H9 (cell line): ENCODE data around the gene WDR31. TPM values are rescaled to one million over a fixed set of nuclear protein-coding genes. Genes with fewer than 3 reads are reported as not detected.

Source experiments
- DNase-seq: peaks from one replicate; pipeline ENCODE4 v3.0.0-alpha.2; 2017
- H2AFZ ChIP-seq: one replicate; pipeline ENCODE4 v1.6.1; 2013; ENCODE audit warnings: mild to moderate bottlenecking, low read length, control low read depth, moderate library complexity
- H2AK5ac ChIP-seq: 2 replicates; pipeline ENCODE4 v1.6.1; 2013; ENCODE audit warnings: low read length, control low read depth, mixed read lengths; ENCODE audit not compliant: insufficient read length
- H2BK120ac ChIP-seq: one replicate; pipeline ENCODE4 v1.6.1; 2013; ENCODE audit warnings: low read depth, mild to moderate bottlenecking, low read length, control low read depth, inconsistent platforms; ENCODE audit not compliant: poor library complexity, severe bottlenecking
- H2BK12ac ChIP-seq: 2 replicates; pipeline ENCODE4 v1.6.1; 2013; ENCODE audit warnings: low read length, control low read depth, mixed read lengths, low read depth; ENCODE audit not compliant: insufficient read length
- H2BK15ac ChIP-seq: 2 replicates; pipeline ENCODE4 v1.6.1; 2013; ENCODE audit warnings: low read depth, low read length, control low read depth
- H2BK20ac ChIP-seq: one replicate; pipeline ENCODE4 v1.6.1; 2013; ENCODE audit warnings: low read depth, mild to moderate bottlenecking, low read length, control low read depth, inconsistent platforms; ENCODE audit not compliant: poor library complexity, severe bottlenecking
- H2BK5ac ChIP-seq: 2 replicates; pipeline ENCODE4 v1.6.1; 2013; ENCODE audit warnings: low read length, control low read depth, mixed read lengths; ENCODE audit not compliant: insufficient read length
- H3K14ac ChIP-seq: 2 replicates; pipeline ENCODE4 v1.6.1; 2013; ENCODE audit warnings: low read length, control low read depth; ENCODE audit not compliant: insufficient read depth
- H3K18ac ChIP-seq: 2 replicates; pipeline ENCODE4 v1.6.1; 2013; ENCODE audit warnings: low read depth, mild to moderate bottlenecking, mixed read lengths, low read length, control low read depth; ENCODE audit not compliant: insufficient read length
- H3K23ac ChIP-seq: 2 replicates; pipeline ENCODE4 v1.6.1; 2013; ENCODE audit warnings: low read length, control low read depth, mixed read lengths, low read depth; ENCODE audit not compliant: insufficient read length
- H3K23me2 ChIP-seq: 2 replicates; pipeline ENCODE4 v1.6.1; 2013; ENCODE audit warnings: low read depth, mild to moderate bottlenecking, mixed read lengths, low read length, control low read depth; ENCODE audit not compliant: insufficient read length, poor library complexity, severe bottlenecking
- H3K27ac ChIP-seq: 2 replicates; pipeline ENCODE4 v1.5.1; 2013; ENCODE audit warnings: low read length, control low read depth, mixed read lengths, low read depth; ENCODE audit not compliant: insufficient read length
- H3K27me3 ChIP-seq: 2 replicates; pipeline ENCODE4 v1.6.1; 2013; ENCODE audit warnings: low read length, control low read depth, inconsistent platforms; ENCODE audit not compliant: insufficient read depth
- H3K4ac ChIP-seq: 2 replicates; pipeline ENCODE4 v1.6.1; 2013; ENCODE audit warnings: low read depth, mild to moderate bottlenecking, control low read depth, inconsistent platforms, low read length, moderate library complexity
- H3K4me1 ChIP-seq: 2 replicates; pipeline ENCODE4 v1.6.1; 2013; ENCODE audit warnings: low read length, control low read depth, inconsistent platforms; ENCODE audit not compliant: insufficient read depth
- H3K4me2 ChIP-seq: 2 replicates; pipeline ENCODE4 v1.6.1; 2013; ENCODE audit warnings: low read length, control low read depth, mixed read lengths; ENCODE audit not compliant: insufficient read length, insufficient read depth
- H3K56ac ChIP-seq: 2 replicates; pipeline ENCODE4 v1.6.1; 2013; ENCODE audit warnings: low read depth, mild to moderate bottlenecking, mixed read lengths, low read length, control low read depth; ENCODE audit not compliant: insufficient read length
- H3K79me1 ChIP-seq: 2 replicates; pipeline ENCODE4 v1.6.1; 2013; ENCODE audit warnings: low read depth, mild to moderate bottlenecking, moderate library complexity, low read length, control low read depth, inconsistent platforms; ENCODE audit not compliant: insufficient read depth, poor library complexity, severe bottlenecking
- H3K79me2 ChIP-seq: 2 replicates; pipeline ENCODE4 v1.6.1; 2013; ENCODE audit warnings: low read length, control low read depth, inconsistent platforms; ENCODE audit not compliant: insufficient read depth
- H3K9ac ChIP-seq: 2 replicates; pipeline ENCODE4 v1.6.1; 2013; ENCODE audit warnings: low read length, control low read depth, mixed read lengths; ENCODE audit not compliant: insufficient read length; ENCODE audit errors: extremely low read depth
- H3K9me3 ChIP-seq: one replicate; pipeline ENCODE4 v1.6.1; 2013; ENCODE audit warnings: low read depth, low read length, inconsistent platforms; ENCODE audit not compliant: control insufficient read depth
- H3T11ph ChIP-seq: one replicate; pipeline ENCODE4 v1.6.1; 2013; ENCODE audit warnings: mild to moderate bottlenecking, low read length, control low read depth, inconsistent platforms
- H4K20me1 ChIP-seq: one replicate; pipeline ENCODE4 v1.6.1; 2013; ENCODE audit not compliant: control insufficient read depth, insufficient read length, insufficient read depth
- H4K5ac ChIP-seq: 2 replicates; pipeline ENCODE4 v1.6.1; 2013; ENCODE audit warnings: low read depth, mild to moderate bottlenecking, mixed read lengths, low read length, control low read depth; ENCODE audit not compliant: insufficient read length
- H4K8ac ChIP-seq: replicated peaks from 2 replicates; pipeline ENCODE4 v1.6.1; 2013; ENCODE audit warnings: low read length, control low read depth, mixed read lengths, low read depth; ENCODE audit not compliant: insufficient read length
- H4K91ac ChIP-seq: 2 replicates; pipeline ENCODE4 v1.6.1; 2013; ENCODE audit warnings: low read depth, mild to moderate bottlenecking, moderate library complexity, mixed read lengths, low read length, control low read depth; ENCODE audit not compliant: insufficient read length
- H3K27ac Mint-ChIP-seq, 3 experiments: 2 replicates in 2 of 3; 3 replicates in 1 of 3; pipeline ENCODE4 v1.8.0; 2020 to 2021; ENCODE audit warnings: mixed read lengths in 3 of 3, mild to moderate bottlenecking in 1 of 3, moderate library complexity in 1 of 3
- H3K27me3 Mint-ChIP-seq: 2 replicates; pipeline ENCODE4 v1.8.0; 2021; ENCODE audit warnings: low read depth, mild to moderate bottlenecking, moderate library complexity, mixed read lengths
- H3K36me3 Mint-ChIP-seq, 3 experiments: 2 replicates in 2 of 3; 3 replicates in 1 of 3; pipeline ENCODE4 v1.8.0; 2020 to 2021; ENCODE audit warnings: low read depth in 3 of 3, mixed read lengths in 3 of 3; ENCODE audit not compliant: insufficient read depth in 1 of 3
- H3K4me1 Mint-ChIP-seq, 2 experiments: 2 replicates each; pipeline ENCODE4 v1.8.0; 2020; ENCODE audit warnings: mixed read lengths in 2 of 2
- H3K4me3 Mint-ChIP-seq, 2 experiments: 2 replicates in 1 of 2; 3 replicates in 1 of 2; pipeline ENCODE4 v1.8.0; 2020 to 2021; ENCODE audit warnings: mild to moderate bottlenecking in 2 of 2, mixed read lengths in 2 of 2, moderate library complexity in 1 of 2
- H3K9me3 Mint-ChIP-seq, 2 experiments: 2 replicates in 1 of 2; 3 replicates in 1 of 2; pipeline ENCODE4 v1.8.0; 2020; ENCODE audit warnings: mild to moderate bottlenecking in 2 of 2, mixed read lengths in 2 of 2, moderate library complexity in 1 of 2
- WGBS: extraction: QIAGEN DNeasy Blood & Tissue Kit; methylation state at CpG from one replicate; pipeline ENCODE4 v1.1.7; 2013; ENCODE audit warnings: missing lambda C conversion rate, low lambda C conversion rate, mixed read lengths; ENCODE audit not compliant: insufficient read length; ENCODE audit errors: extremely low coverage; 5-methylcytosine and 5-hydroxymethylcytosine counted together
- total RNA-seq: library from RNA; stranded (reverse); gene quantifications from 2 replicates; pipeline ENCODE4 v1.2.1, GENCODE V29; 2021
- TF ChIP-seq, protein P1 (sequence below): fragments of 200-600 bp; sonication (generic); conservative IDR thresholded peaks from 3 replicates; pipeline ENCODE4 v1.8.0; 2021; ENCODE audit warnings: antibody characterized with exemption, mild to moderate bottlenecking

The WDR31 gene
- total RNA-seq, 1 experiment from 2014 or later = 0.72 TPM

DNA sequence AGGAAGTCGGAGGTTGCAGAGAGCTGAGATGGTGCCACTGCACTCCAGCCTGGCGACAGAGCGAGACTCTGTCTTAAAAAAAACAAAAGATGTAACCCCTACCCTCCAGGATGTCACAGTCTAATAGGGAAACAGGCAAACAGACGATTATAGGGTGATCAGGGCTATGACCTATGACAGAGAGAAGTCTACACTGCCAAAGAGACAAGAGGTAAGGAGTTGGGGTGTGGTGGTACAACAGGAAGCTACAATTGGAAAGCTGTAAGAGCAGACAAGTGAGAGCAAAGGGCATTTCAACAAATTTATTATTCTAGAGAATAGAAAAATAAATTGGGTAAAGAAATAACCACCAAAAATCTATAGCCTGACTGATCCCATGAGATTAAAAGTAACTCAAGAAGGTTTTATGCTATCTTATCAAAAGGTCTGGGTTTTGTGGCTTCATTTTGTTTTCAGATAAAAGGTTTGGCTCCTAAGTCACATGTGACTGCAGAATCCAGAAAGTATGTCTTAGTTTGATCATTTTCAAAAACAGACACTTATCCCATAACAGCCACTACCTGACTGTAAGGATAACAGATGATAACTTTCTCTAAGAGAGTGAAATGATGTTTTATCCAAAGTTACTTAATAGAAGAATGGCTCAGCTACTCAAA is 72.0 kb downstream of the WDR31 start:
- H4K8ac ChIP-seq = no peak overlapping the region
- H3K27ac Mint-ChIP-seq = no peak overlapping the region; a peak in 1 of 7 replicates
- H3K79me1 ChIP-seq = no peaks in the 10 kb centered on the region
- H2BK15ac ChIP-seq = no peak overlapping the region
- no CpG with 5 or more reads among the region's 4 CpGs for WGBS
- H2BK20ac ChIP-seq = no peak overlapping the region
- H3K4me2 ChIP-seq = no peak overlapping the region
- no peak overlapping the region for H3K56ac ChIP-seq
- H2AFZ ChIP-seq = no peak overlapping the region
- no peaks in the 10 kb centered on the region for H3K4me1 ChIP-seq
- no peak overlapping the region for H3T11ph ChIP-seq
- DNase-seq = no peak
- no peak overlapping the region for H3K4ac ChIP-seq
- H3K27ac ChIP-seq = no peak overlapping the region
- H3K18ac ChIP-seq = no peak overlapping the region
- H3K9ac ChIP-seq = no peak overlapping the region
- H3K9me3 ChIP-seq = no peaks in the 10 kb centered on the region
- H3K23ac ChIP-seq = no peak overlapping the region
- TF ChIP-seq, protein P1, sequence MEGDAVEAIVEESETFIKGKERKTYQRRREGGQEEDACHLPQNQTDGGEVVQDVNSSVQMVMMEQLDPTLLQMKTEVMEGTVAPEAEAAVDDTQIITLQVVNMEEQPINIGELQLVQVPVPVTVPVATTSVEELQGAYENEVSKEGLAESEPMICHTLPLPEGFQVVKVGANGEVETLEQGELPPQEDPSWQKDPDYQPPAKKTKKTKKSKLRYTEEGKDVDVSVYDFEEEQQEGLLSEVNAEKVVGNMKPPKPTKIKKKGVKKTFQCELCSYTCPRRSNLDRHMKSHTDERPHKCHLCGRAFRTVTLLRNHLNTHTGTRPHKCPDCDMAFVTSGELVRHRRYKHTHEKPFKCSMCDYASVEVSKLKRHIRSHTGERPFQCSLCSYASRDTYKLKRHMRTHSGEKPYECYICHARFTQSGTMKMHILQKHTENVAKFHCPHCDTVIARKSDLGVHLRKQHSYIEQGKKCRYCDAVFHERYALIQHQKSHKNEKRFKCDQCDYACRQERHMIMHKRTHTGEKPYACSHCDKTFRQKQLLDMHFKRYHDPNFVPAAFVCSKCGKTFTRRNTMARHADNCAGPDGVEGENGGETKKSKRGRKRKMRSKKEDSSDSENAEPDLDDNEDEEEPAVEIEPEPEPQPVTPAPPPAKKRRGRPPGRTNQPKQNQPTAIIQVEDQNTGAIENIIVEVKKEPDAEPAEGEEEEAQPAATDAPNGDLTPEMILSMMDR = no peak
- no peak overlapping the region for H3K4me3 Mint-ChIP-seq
- H3K23me2 ChIP-seq = no peaks in the 10 kb centered on the region
- H3K4me1 Mint-ChIP-seq = no peaks in the 10 kb centered on the region
- H2BK12ac ChIP-seq = no peak overlapping the region
- no peaks in the 10 kb centered on the region for H3K9me3 Mint-ChIP-seq
- H2BK5ac ChIP-seq = no peak overlapping the region
- no peaks in the 10 kb centered on the region for H4K20me1 ChIP-seq
- H3K14ac ChIP-seq = no peak overlapping the region
- no peak overlapping the region for H2AK5ac ChIP-seq
- peaks cover 6 to 47% (median 34%) of the 10 kb centered on the region in 3 experiments; a peak in 5 of 7 replicates for H3K36me3 Mint-ChIP-seq
- H4K91ac ChIP-seq = no peak overlapping the region
- no peaks in the 10 kb centered on the region for H3K27me3 ChIP-seq
- H3K79me2 ChIP-seq = no peaks in the 10 kb centered on the region
- no peak overlapping the region for H2BK120ac ChIP-seq
- no peak overlapping the region for H4K5ac ChIP-seq
- no peaks in the 10 kb centered on the region for H3K27me3 Mint-ChIP-seq
